Prostate gland (tissue), 2 donors: Measurements from ENCODE around the gene B3GAT1. TPM values are rescaled to one million over a fixed set of nuclear protein-coding genes. Genes with fewer than 3 reads are reported as not detected.
"Not testable (repeated sequence)": the region's sequence is repeated elsewhere in the genome, so short reads cannot be mapped to it uniquely, and the experiment has no call there.

Experiments used
- DNase-seq: peaks from one replicate; pipeline ENCODE4 v3.0.0-alpha.2; 2019; ENCODE audit warnings: low spot score
- H3K27ac ChIP-seq, 2 donors: fragments of 200-600 bp; sonication (generic); 2 replicates each; pipeline ENCODE4 v1.5.1; 2017 to 2019
- H3K27me3 ChIP-seq: fragments of 200-600 bp; sonication (generic); replicated peaks from 2 replicates; pipeline ENCODE4 v1.5.1; 2019; ENCODE audit not compliant: insufficient read depth
- H3K36me3 ChIP-seq, 2 donors: fragments of 200-600 bp; sonication (generic); 1 replicate in 1 of 2; 2 replicates in 1 of 2; pipeline versions ENCODE4 v1.5.1 to v1.8.1; 2017 to 2019
- H3K4me1 ChIP-seq: fragments of 200-600 bp; sonication (generic); replicated peaks from 2 replicates; pipeline ENCODE4 v1.5.1; 2019
- H3K4me3 ChIP-seq, 2 donors: fragments of 200-600 bp; sonication (generic); 2 replicates each; pipeline ENCODE4 v1.5.1; 2017 to 2019
- H3K9me3 ChIP-seq: fragments of 200-600 bp; sonication (generic); 2 replicates; pipeline ENCODE4 v1.5.1; 2017
- POLR2A ChIP-seq: fragments of 450-650 bp; IDR thresholded peaks from one replicate; pipeline ENCODE4 v1.6.1; 2016; ENCODE audit warnings: antibody characterized with exemption, mild to moderate bottlenecking
- POLR2AphosphoS5 ChIP-seq: sonication (generic); formaldehyde crosslinking; IDR thresholded peaks from one replicate; pipeline ENCODE4 v1.6.1; 2017; ENCODE audit warnings: antibody characterized with exemption
- WGBS: methylation state at CpG from one replicate; pipeline ENCODE4 v1.1.5; 2018; 5-methylcytosine and 5-hydroxymethylcytosine counted together
- intact Hi-C: fragments of 100-400 bp; cut with DNase I; formaldehyde crosslinking; loops from one replicate; pipeline ENCODE4 v1.14.2; 2022
- total RNA-seq, 2 donors: library from RNA; depleted of rRNA; stranded (reverse); fragments of >200 nt; gene quantifications; one replicate each; pipeline ENCODE4 v1.1.0, GENCODE V29; 2016
- TF ChIP-seq, protein P1 (sequence below), 4 experiments: fragments of 200-600 bp in 2 of 4; fragments of 450-650 bp in 2 of 4; sonication (generic) in 2 of 4; IDR thresholded peaks; 1 replicate in 3 of 4; 2 replicates in 1 of 4; pipeline ENCODE4 v1.5.1; 2016 to 2019; ENCODE audit warnings: antibody characterized with exemption in 4 of 4, mild to moderate bottlenecking in 2 of 4, moderate library complexity in 2 of 4

B3GAT1 gene, protein sequence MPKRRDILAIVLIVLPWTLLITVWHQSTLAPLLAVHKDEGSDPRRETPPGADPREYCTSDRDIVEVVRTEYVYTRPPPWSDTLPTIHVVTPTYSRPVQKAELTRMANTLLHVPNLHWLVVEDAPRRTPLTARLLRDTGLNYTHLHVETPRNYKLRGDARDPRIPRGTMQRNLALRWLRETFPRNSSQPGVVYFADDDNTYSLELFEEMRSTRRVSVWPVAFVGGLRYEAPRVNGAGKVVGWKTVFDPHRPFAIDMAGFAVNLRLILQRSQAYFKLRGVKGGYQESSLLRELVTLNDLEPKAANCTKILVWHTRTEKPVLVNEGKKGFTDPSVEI
- 1 to 10 TPM; 3.9 to 4.9 TPM for total RNA-seq

- intact Hi-C loops, result loop anchor here (10.0 kb wide), 1 partner anchor 392 kb away; no protein-coding TSS in a partner anchor
- no peak within 1 kb of the TSS for H3K27ac ChIP-seq
- H3K9me3 ChIP-seq, result no peaks in the 10 kb centered on the region
- WGBS, result 7% methylated on average over 10 of the region's 94 CpGs
- no peak for DNase-seq
- no peak for TF ChIP-seq POLR2A
- TF ChIP-seq, protein P1, sequence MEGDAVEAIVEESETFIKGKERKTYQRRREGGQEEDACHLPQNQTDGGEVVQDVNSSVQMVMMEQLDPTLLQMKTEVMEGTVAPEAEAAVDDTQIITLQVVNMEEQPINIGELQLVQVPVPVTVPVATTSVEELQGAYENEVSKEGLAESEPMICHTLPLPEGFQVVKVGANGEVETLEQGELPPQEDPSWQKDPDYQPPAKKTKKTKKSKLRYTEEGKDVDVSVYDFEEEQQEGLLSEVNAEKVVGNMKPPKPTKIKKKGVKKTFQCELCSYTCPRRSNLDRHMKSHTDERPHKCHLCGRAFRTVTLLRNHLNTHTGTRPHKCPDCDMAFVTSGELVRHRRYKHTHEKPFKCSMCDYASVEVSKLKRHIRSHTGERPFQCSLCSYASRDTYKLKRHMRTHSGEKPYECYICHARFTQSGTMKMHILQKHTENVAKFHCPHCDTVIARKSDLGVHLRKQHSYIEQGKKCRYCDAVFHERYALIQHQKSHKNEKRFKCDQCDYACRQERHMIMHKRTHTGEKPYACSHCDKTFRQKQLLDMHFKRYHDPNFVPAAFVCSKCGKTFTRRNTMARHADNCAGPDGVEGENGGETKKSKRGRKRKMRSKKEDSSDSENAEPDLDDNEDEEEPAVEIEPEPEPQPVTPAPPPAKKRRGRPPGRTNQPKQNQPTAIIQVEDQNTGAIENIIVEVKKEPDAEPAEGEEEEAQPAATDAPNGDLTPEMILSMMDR (IDR thresholded peaks at IDR 0.05), result no peak
- no peak for TF ChIP-seq POLR2AphosphoS5
- no peaks in the 10 kb centered on the region for H3K36me3 ChIP-seq
- no peaks in the 10 kb centered on the region for H3K4me1 ChIP-seq
- peaks cover 9% of the 10 kb centered on the region for H3K27me3 ChIP-seq
- H3K4me3 ChIP-seq, result peak within 1 kb of the TSS; percentile 35 to 43
Measured at GRCh38 chr11:134412203-134413042, at the start of gene B3GAT1. B3GAT1 (minus strand) TSS chr11:134412242; CDS start chr11:134387659, 24,583 bp downstream.

DNA sequence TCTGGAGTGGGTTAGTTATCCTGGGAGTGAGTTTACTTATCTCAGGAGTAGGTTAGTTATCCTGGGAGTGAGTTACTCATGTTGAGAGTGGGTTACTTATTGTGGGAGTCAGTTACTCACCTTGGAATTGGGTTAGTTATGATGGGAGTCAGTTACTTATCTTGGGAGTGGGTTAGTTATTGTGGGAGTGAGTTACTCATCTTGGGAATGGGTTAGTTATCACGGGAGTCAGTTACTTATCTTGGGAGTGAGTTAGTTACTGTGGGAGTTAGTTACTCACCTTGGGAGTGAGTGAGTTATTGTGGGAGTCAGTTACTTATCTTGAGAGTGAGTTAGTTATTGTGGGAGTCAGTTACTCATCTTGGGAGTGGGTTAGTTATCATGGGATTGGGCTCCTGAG, 49.6 kb upstream of the B3GAT1 start:
- Histone ChIP-seq H3K36me3 (no peaks in the 10 kb centered on the region), H3K4me3 (no peak overlapping the region), H3K27ac (no peak overlapping the region), H3K4me1 (no peaks in the 10 kb centered on the region), H3K27me3 (no peaks in the 10 kb centered on the region), H3K9me3 (no peaks in the 10 kb centered on the region)
- no peak for DNase-seq
- intact Hi-C loops, result no loop called here
- TF ChIP-seq, protein P1 (IDR thresholded peaks at IDR 0.05), result no peak
- TF ChIP-seq POLR2A (no peak), POLR2AphosphoS5 (no peak)
- WGBS, result 86% methylated on average over 1 of the region's 1 CpG

DNA sequence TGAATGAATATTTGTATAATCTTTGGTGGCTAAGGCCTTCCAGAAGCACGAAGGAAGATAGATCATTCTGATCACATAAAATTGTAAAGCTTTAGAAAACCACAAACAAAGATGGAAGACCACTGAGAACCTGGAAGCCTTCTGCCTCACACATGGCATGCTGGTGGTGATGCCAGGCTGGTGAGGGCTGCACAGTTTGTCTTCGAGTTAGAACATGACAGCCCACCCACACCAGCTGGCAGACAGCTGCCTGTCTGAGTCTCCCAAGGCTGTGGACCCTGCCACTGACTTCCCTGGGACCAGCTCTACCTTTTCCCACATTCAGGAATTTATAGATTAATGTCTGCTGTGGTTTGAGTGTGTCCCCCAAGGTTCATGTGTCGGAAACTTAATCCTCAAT, 48.8 kb upstream of the B3GAT1 start:
- H3K9me3 ChIP-seq, result no peaks in the 10 kb centered on the region
- TF ChIP-seq POLR2AphosphoS5, result no peak
- H3K36me3 ChIP-seq, result no peaks in the 10 kb centered on the region
- H3K27me3 ChIP-seq, result no peaks in the 10 kb centered on the region
- 55% methylated on average over 3 of the region's 3 CpGs for WGBS
- no peak overlapping the region for H3K4me3 ChIP-seq
- intact Hi-C loops, result no loop called here
- no peak overlapping the region for H3K27ac ChIP-seq
- no peaks in the 10 kb centered on the region for H3K4me1 ChIP-seq
- no peak for DNase-seq

DNA sequence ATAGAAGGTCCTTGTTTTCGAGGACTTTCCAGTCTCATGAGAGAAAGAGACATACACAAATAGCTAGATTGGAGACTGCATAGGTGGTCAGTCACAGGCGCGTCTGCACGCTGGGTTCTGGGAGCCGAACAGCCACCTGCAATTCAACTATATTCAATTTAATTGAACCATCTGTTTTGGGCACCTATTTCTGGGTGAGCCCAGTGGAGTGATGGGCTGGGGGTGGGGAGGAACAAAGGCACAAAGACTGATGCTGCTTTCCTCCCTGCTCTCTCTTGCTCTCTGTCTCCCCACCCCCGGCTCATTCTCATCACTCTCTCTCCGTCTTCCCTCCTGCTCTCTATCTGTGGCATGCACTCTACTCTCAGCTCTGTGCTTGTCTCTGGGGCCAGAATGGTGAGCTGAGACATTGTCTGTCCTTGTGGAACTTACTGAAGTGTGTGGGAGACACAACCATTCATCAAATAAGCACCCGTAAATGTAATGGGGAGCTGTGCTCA, 48.1 kb upstream of the B3GAT1 start:
- intact Hi-C loops, result no loop called here
- Histone ChIP-seq H3K27me3 (no peaks in the 10 kb centered on the region), H3K9me3 (no peaks in the 10 kb centered on the region), H3K27ac (no peak overlapping the region), H3K4me1 (no peaks in the 10 kb centered on the region), H3K4me3 (no peak overlapping the region), H3K36me3 (no peaks in the 10 kb centered on the region)
- 72% methylated on average over 7 of the region's 8 CpGs for WGBS
- TF ChIP-seq, protein P1 (IDR thresholded peaks at IDR 0.05), result no peak
- TF ChIP-seq POLR2A (no peak), POLR2AphosphoS5 (no peak)
- no peak for DNase-seq

DNA sequence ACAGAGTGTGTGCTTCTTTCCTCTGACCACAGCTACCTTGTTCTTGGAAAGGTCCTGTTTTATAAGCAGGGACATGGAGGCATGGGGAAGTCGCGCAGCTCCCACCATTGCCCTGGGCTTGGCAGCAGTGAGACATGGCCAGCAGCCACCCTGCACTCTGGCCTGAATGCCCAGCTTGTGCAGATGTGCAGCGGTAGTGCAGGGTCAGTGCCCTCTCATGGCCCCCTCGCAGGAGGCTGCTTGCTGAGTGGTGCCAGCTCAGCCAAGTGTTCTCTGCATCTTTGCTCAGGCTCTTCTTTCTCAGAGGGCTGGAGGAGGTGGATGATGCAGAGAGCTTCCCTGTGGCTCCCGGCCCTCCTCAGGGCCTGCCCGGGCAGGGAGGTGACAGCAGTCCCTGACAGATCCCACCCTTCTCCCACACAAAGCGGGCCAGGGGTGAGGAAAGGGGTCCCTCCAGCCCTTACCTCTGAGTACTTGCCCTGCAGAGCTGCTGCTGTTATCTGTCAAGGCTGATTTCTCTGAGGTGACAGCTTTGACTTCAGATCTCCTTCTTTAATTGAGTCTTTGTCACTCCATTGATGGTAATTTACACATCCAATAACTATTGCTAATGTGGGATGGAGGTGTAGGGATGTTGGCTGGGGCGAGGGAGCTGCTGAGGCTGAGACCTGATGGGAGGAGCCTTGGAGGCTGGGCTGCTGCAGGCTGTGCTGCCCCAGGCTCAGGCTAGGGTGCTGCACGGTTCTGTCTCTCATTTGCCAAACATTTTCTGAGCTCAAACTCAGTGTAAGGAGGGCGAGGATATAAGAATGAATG, 47.4 kb upstream of the B3GAT1 start:
- H3K27me3 ChIP-seq, result no peaks in the 10 kb centered on the region
- H3K36me3 ChIP-seq, result no peaks in the 10 kb centered on the region
- no peak overlapping the region for H3K4me3 ChIP-seq
- H3K27ac ChIP-seq, result no peak overlapping the region
- intact Hi-C loops, result no loop called here
- WGBS, result 45% methylated on average over 10 of the region's 10 CpGs
- TF ChIP-seq POLR2A (no peak), POLR2AphosphoS5 (no peak)
- TF ChIP-seq, protein P1 (IDR thresholded peaks at IDR 0.05), result no peak
- H3K4me1 ChIP-seq, result no peaks in the 10 kb centered on the region
- H3K9me3 ChIP-seq, result no peaks in the 10 kb centered on the region
- DNase-seq, result no peak

- H3K27me3 ChIP-seq, H3K9me3 ChIP-seq, intact Hi-C loops, H3K4me1 ChIP-seq, DNase-seq, H3K27ac ChIP-seq, H3K4me3 ChIP-seq, H3K36me3 ChIP-seq: not testable (repeated sequence)
- WGBS, result 79% methylated on average over 2 of the region's 2 CpGs
Measured at GRCh38 chr11:134457411-134458007, 45.5 kb upstream of the B3GAT1 start.
